Karpas-422 (cell line): ENCODE results near the gene H6PD. TPM values are rescaled to one million over a fixed set of nuclear protein-coding genes. Genes with fewer than 3 reads are reported as not detected.

ENCODE experiments used
- DNase-seq: peaks from one replicate; pipeline ENCODE4 v3.0.0-alpha.2; 2015
- H2AFZ ChIP-seq: fragments of 200-600 bp; sonication (generic); 2 replicates; pipeline ENCODE4 v1.6.1; 2014; ENCODE audit warnings: antibody characterized with exemption, low read length, mixed read lengths
- H3K27ac ChIP-seq: fragments of 200-600 bp; sonication (generic); 2 replicates; pipeline ENCODE4 v1.5.1; 2014; ENCODE audit warnings: mild to moderate bottlenecking, low read length, moderate library complexity
- H3K27me3 ChIP-seq: fragments of 200-600 bp; sonication (generic); 2 replicates; pipeline ENCODE4 v1.6.1; 2014; ENCODE audit warnings: low read length, mixed read lengths
- H3K36me3 ChIP-seq: fragments of 200-600 bp; sonication (generic); 2 replicates; pipeline ENCODE4 v1.6.1; 2014; ENCODE audit warnings: low read length, mixed read lengths; ENCODE audit not compliant: insufficient read depth
- H3K4me1 ChIP-seq: fragments of 200-600 bp; sonication (generic); 2 replicates; pipeline ENCODE4 v1.6.1; 2014; ENCODE audit warnings: mild to moderate bottlenecking, low read length, mixed read lengths
- H3K4me2 ChIP-seq: fragments of 200-600 bp; sonication (generic); 2 replicates; pipeline ENCODE4 v1.6.1; 2014; ENCODE audit warnings: low read length, low read depth, mild to moderate bottlenecking; ENCODE audit not compliant: poor library complexity, severe bottlenecking
- H3K4me3 ChIP-seq: fragments of 200-600 bp; sonication (generic); 2 replicates; pipeline ENCODE4 v1.5.1; 2014; ENCODE audit warnings: mild to moderate bottlenecking, antibody characterized with exemption, low read length, mixed read lengths
- H3K79me2 ChIP-seq: fragments of 200-600 bp; sonication (generic); 2 replicates; pipeline ENCODE4 v1.6.1; 2014; ENCODE audit warnings: mild to moderate bottlenecking, low read length, mixed read lengths
- H3K9ac ChIP-seq: fragments of 200-600 bp; sonication (generic); 2 replicates; pipeline ENCODE4 v1.6.0; 2014; ENCODE audit warnings: low read length
- H3K9me2 ChIP-seq: fragments of 200-600 bp; sonication (generic), shearing (Covaris generic); replicated peaks from 2 replicates; pipeline ENCODE4 v1.6.0; 2014; ENCODE audit warnings: mild to moderate bottlenecking, low read length, moderate library complexity; ENCODE audit not compliant: insufficient read depth
- H3K9me3 ChIP-seq: fragments of 300-700, 200-600 bp; sonication (generic); 2 replicates; pipeline ENCODE4 v1.6.1; 2014; ENCODE audit warnings: low read length, mixed read lengths
- H4K20me1 ChIP-seq: fragments of 200-600 bp; sonication (generic); 2 replicates; pipeline ENCODE4 v1.6.1; 2014; ENCODE audit warnings: mild to moderate bottlenecking, antibody characterized with exemption, low read length, low read depth; ENCODE audit not compliant: insufficient read depth
- total RNA-seq: library from RNA; depleted of rRNA; stranded (reverse); fragments of >200 nt; shearing (Covaris generic); gene quantifications from 2 replicates; pipeline ENCODE4 v1.2.3, GENCODE V29; 2014; ENCODE audit warnings: low replicate concordance

H6PD gene
- total RNA-seq, 1 experiment from 2014 or later: 21.3 TPM

- DNase-seq: no peak
- H3K9me2 ChIP-seq: no peaks in the 10 kb centered on the region
- no peak overlapping the region for H3K9ac ChIP-seq
- no peak overlapping the region for H3K4me3 ChIP-seq
- no peaks in the 10 kb centered on the region for H3K9me3 ChIP-seq
- peaks cover 7% of the 10 kb centered on the region for H3K4me1 ChIP-seq
- no peaks in the 10 kb centered on the region for H4K20me1 ChIP-seq
- H3K4me2 ChIP-seq: no peak overlapping the region
- H3K36me3 ChIP-seq: no peaks in the 10 kb centered on the region
- no peak overlapping the region for H2AFZ ChIP-seq
- no peaks in the 10 kb centered on the region for H3K79me2 ChIP-seq
- H3K27me3 ChIP-seq: no peaks in the 10 kb centered on the region
- no peak overlapping the region for H3K27ac ChIP-seq
These were observed 32.2 kb upstream of the H6PD start for GRCh38 chr1:9202240-9202870.

GRCh38 chr1:9203511-9203982, 31.0 kb upstream of the H6PD start:
- H3K4me1 ChIP-seq: peaks cover 7% of the 10 kb centered on the region
- no peaks in the 10 kb centered on the region for H3K9me2 ChIP-seq
- H3K27ac ChIP-seq: no peak overlapping the region
- H3K4me2 ChIP-seq: no peak overlapping the region
- no peak overlapping the region for H3K9ac ChIP-seq
- no peaks in the 10 kb centered on the region for H3K36me3 ChIP-seq
- H3K4me3 ChIP-seq: no peak overlapping the region
- no peaks in the 10 kb centered on the region for H3K27me3 ChIP-seq
- H3K9me3 ChIP-seq: no peaks in the 10 kb centered on the region
- no peaks in the 10 kb centered on the region for H3K79me2 ChIP-seq
- H2AFZ ChIP-seq: no peak overlapping the region
- no peaks in the 10 kb centered on the region for H4K20me1 ChIP-seq
- DNase-seq: no peak

DNA sequence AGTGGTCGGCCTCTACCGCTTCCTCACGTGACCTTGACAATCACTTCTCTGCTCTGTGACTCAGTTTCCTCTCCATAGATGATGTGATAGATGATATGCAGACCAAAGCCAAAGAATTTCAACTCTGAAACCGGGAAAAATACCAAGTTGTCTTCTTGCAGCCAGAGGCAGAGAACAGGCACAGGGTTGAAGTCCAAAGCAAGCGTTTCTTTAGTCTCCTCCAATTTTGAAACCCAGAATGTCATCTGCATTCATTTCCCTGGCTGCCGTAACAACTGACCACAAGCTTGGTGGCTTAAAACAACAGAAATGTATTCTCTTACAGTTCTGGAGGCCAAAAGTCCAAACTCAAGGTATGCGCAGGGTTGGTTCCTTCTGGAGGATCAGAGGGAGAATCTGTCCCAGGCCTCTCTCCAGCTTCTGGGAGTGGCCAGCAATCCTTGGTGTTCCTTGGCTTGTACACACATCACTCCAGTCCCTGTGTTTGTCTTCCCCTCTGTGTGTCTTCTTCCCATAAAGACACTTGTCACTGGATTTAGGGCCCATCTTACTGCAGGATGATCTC, 30.3 kb upstream of the H6PD start:
- Histone ChIP-seq H3K4me2 (no peak overlapping the region), H3K9me3 (no peaks in the 10 kb centered on the region), H3K27me3 (no peaks in the 10 kb centered on the region), H3K4me1 (peaks cover 7% of the 10 kb centered on the region), H4K20me1 (no peaks in the 10 kb centered on the region), H3K4me3 (no peak overlapping the region), H3K9ac (no peak overlapping the region), H3K36me3 (no peaks in the 10 kb centered on the region), H3K9me2 (no peaks in the 10 kb centered on the region), H3K27ac (no peak overlapping the region), H2AFZ (no peak overlapping the region), H3K79me2 (no peaks in the 10 kb centered on the region)
- DNase-seq: no peak

DNA sequence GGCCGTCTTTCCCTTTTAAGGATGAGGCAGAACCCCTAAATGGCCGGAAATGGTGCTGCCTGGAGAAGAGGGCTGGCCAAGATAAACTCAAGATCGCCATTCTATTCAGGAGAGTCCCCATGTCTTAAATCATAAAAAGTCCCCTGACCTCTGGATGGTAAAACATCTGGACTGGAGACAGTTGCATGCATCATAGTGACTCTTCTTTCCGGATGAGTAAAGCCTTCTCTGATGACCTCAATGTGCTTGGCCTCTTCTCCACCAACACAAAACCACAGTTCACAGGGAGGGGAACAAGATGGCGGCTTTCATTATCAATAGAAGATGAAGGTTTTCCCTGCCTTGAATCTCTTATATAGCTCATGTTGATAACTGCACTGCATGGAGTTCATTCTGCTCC, 27.5 kb upstream of the H6PD start:
- peaks cover 7% of the 10 kb centered on the region for H3K4me1 ChIP-seq
- no peaks in the 10 kb centered on the region for H3K9me2 ChIP-seq
- H3K4me2 ChIP-seq: no peak overlapping the region
- H3K9ac ChIP-seq: no peak overlapping the region
- no peaks in the 10 kb centered on the region for H4K20me1 ChIP-seq
- no peak overlapping the region for H3K4me3 ChIP-seq
- H3K27me3 ChIP-seq: no peaks in the 10 kb centered on the region
- H3K36me3 ChIP-seq: no peaks in the 10 kb centered on the region
- DNase-seq: no peak
- no peak overlapping the region for H2AFZ ChIP-seq
- no peak overlapping the region for H3K27ac ChIP-seq
- H3K79me2 ChIP-seq: no peaks in the 10 kb centered on the region
- H3K9me3 ChIP-seq: no peaks in the 10 kb centered on the region

- no peak for DNase-seq
- no peaks in the 10 kb centered on the region for H4K20me1 ChIP-seq
- no peak overlapping the region for H3K27ac ChIP-seq
- H3K4me3 ChIP-seq: no peak overlapping the region
- no peaks in the 10 kb centered on the region for H3K36me3 ChIP-seq
- no peaks in the 10 kb centered on the region for H3K27me3 ChIP-seq
- peaks cover 7% of the 10 kb centered on the region for H3K4me1 ChIP-seq
- H3K4me2 ChIP-seq: no peak overlapping the region
- H2AFZ ChIP-seq: no peak overlapping the region
- H3K9me2 ChIP-seq: no peaks in the 10 kb centered on the region
- no peaks in the 10 kb centered on the region for H3K79me2 ChIP-seq
- H3K9ac ChIP-seq: no peak overlapping the region
- H3K9me3 ChIP-seq: no peaks in the 10 kb centered on the region
These were observed 26.9 kb upstream of the H6PD start for GRCh38 chr1:9207715-9208114.

GRCh38 chr1:9211291-9211811, 23.2 kb upstream of the H6PD start:
- H3K9me2 ChIP-seq: no peaks in the 10 kb centered on the region
- no peaks in the 10 kb centered on the region for H3K79me2 ChIP-seq
- no peak overlapping the region for H3K4me2 ChIP-seq
- DNase-seq: no peak
- H3K36me3 ChIP-seq: no peaks in the 10 kb centered on the region
- H3K9ac ChIP-seq: no peak overlapping the region
- no peak overlapping the region for H3K4me3 ChIP-seq
- no peak overlapping the region for H3K27ac ChIP-seq
- no peaks in the 10 kb centered on the region for H3K27me3 ChIP-seq
- H3K9me3 ChIP-seq: no peaks in the 10 kb centered on the region
- H2AFZ ChIP-seq: no peak overlapping the region
- H3K4me1 ChIP-seq: peaks cover 2% of the 10 kb centered on the region
- no peaks in the 10 kb centered on the region for H4K20me1 ChIP-seq

- H3K36me3 ChIP-seq: no peaks in the 10 kb centered on the region
- H3K4me3 ChIP-seq: no peak overlapping the region
- H3K9me2 ChIP-seq: no peaks in the 10 kb centered on the region
- no peaks in the 10 kb centered on the region for H3K79me2 ChIP-seq
- no peaks in the 10 kb centered on the region for H3K9me3 ChIP-seq
- no peak overlapping the region for H3K9ac ChIP-seq
- no peaks in the 10 kb centered on the region for H3K27me3 ChIP-seq
- no peak for DNase-seq
- H3K4me2 ChIP-seq: no peak overlapping the region
- H3K4me1 ChIP-seq: no peaks in the 10 kb centered on the region
- H3K27ac ChIP-seq: no peak overlapping the region
- H4K20me1 ChIP-seq: no peaks in the 10 kb centered on the region
- H2AFZ ChIP-seq: no peak overlapping the region
These were observed 21.8 kb upstream of the H6PD start for GRCh38 chr1:9212735-9213134.

DNA sequence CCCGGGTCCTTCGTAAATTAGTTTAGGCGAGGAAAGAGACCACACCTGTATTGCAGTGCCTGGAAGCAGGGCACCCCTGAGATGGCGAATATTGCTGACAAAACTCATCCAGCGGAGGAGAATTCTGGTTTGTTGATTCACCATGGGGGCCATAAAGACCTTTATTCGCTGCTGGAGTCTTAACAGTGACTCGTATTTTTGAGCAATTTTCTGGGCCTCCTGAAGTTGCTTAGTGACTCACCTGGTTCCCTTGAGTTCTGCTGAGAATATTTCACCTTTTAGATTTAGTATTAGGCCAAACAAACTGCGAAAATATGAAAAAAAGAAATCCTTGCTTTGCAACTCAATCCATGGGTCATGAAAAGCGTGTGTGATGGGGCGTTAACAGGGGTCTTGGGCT, 20.6 kb upstream of the H6PD start:
- H3K9me3 ChIP-seq: no peaks in the 10 kb centered on the region
- H3K9ac ChIP-seq: no peak overlapping the region
- no peaks in the 10 kb centered on the region for H3K4me1 ChIP-seq
- H3K9me2 ChIP-seq: no peaks in the 10 kb centered on the region
- no peaks in the 10 kb centered on the region for H3K36me3 ChIP-seq
- no peak overlapping the region for H3K27ac ChIP-seq
- H3K4me2 ChIP-seq: no peak overlapping the region
- no peak for DNase-seq
- no peaks in the 10 kb centered on the region for H4K20me1 ChIP-seq
- H2AFZ ChIP-seq: no peak overlapping the region
- H3K4me3 ChIP-seq: no peak overlapping the region
- no peaks in the 10 kb centered on the region for H3K79me2 ChIP-seq
- H3K27me3 ChIP-seq: no peaks in the 10 kb centered on the region
